Trophoblast cell (in vitro differentiated cells and primary cell): ENCODE data around the gene CCDC184.

ENCODE experiments used
- DNase-seq, 2 donors: peaks; one replicate each; pipeline ENCODE4 v3.0.0-alpha.2; 2016
- H2AFZ ChIP-seq: 2 replicates; pipeline ENCODE4 v1.6.1; 2013; ENCODE audit warnings: low read length, moderate library complexity, mild to moderate bottlenecking; ENCODE audit not compliant: insufficient read depth, poor library complexity
- H2AK5ac ChIP-seq: 2 replicates; pipeline ENCODE4 v1.6.1; 2013; ENCODE audit warnings: mild to moderate bottlenecking, low read length
- H2BK120ac ChIP-seq: 2 replicates; pipeline ENCODE4 v1.6.1; 2013; ENCODE audit warnings: low read length, mild to moderate bottlenecking, moderate library complexity; ENCODE audit not compliant: insufficient read depth, poor library complexity
- H2BK12ac ChIP-seq: 2 replicates; pipeline ENCODE4 v1.6.1; 2013; ENCODE audit warnings: mild to moderate bottlenecking, low read length, moderate library complexity
- H2BK5ac ChIP-seq: 2 replicates; pipeline ENCODE4 v1.6.1; 2013; ENCODE audit warnings: low read length, low read depth, moderate library complexity, mild to moderate bottlenecking; ENCODE audit not compliant: poor library complexity
- H3K14ac ChIP-seq: 2 replicates; pipeline ENCODE4 v1.6.1; 2013; ENCODE audit warnings: mild to moderate bottlenecking, low read length
- H3K18ac ChIP-seq: 2 replicates; pipeline ENCODE4 v1.6.1; 2013; ENCODE audit warnings: mild to moderate bottlenecking, low read length
- H3K23ac ChIP-seq: 2 replicates; pipeline ENCODE4 v1.6.1; 2013; ENCODE audit warnings: low read length
- H3K27ac ChIP-seq: 2 replicates; pipeline ENCODE4 v1.5.1; 2013; ENCODE audit warnings: low read depth, mild to moderate bottlenecking, inconsistent platforms, low read length, moderate library complexity
- H3K27me3 ChIP-seq: 2 replicates; pipeline ENCODE4 v1.6.1; 2013; ENCODE audit warnings: inconsistent platforms, mild to moderate bottlenecking, low read length, moderate library complexity; ENCODE audit not compliant: insufficient read depth
- H3K36me3 ChIP-seq, 2 experiments: 1 replicate in 1 of 2; 2 replicates in 1 of 2; pipeline ENCODE4 v1.6.1; 2013; ENCODE audit warnings: low read length in 2 of 2, mild to moderate bottlenecking in 2 of 2, moderate library complexity in 1 of 2; ENCODE audit not compliant: insufficient read depth in 2 of 2, control insufficient read depth in 1 of 2
- H3K4ac ChIP-seq: 2 replicates; pipeline ENCODE4 v1.6.1; 2013; ENCODE audit warnings: low read depth, mild to moderate bottlenecking, low read length, moderate library complexity
- H3K4me1 ChIP-seq, 2 experiments: 1 replicate in 1 of 2; 2 replicates in 1 of 2; pipeline ENCODE4 v1.6.1; 2013; ENCODE audit warnings: low read length in 2 of 2, mild to moderate bottlenecking in 2 of 2, moderate library complexity in 1 of 2; ENCODE audit not compliant: insufficient read depth in 2 of 2, control insufficient read depth in 1 of 2
- H3K4me2 ChIP-seq: 2 replicates; pipeline ENCODE4 v1.6.1; 2013; ENCODE audit warnings: inconsistent platforms, mild to moderate bottlenecking, low read length, moderate library complexity
- H3K4me3 ChIP-seq: 2 replicates; pipeline ENCODE4 v1.5.1; 2013; ENCODE audit warnings: mild to moderate bottlenecking, low read depth, low read length, inconsistent platforms
- H3K79me1 ChIP-seq: one replicate; pipeline ENCODE4 v1.6.1; 2013; ENCODE audit warnings: low read length
- H3K79me2 ChIP-seq: 2 replicates; pipeline ENCODE4 v1.6.1; 2013; ENCODE audit warnings: low read length, mild to moderate bottlenecking; ENCODE audit not compliant: control insufficient read depth, insufficient read depth, poor library complexity
- H3K9ac ChIP-seq: 2 replicates; pipeline ENCODE4 v1.6.1; 2013; ENCODE audit warnings: mild to moderate bottlenecking, low read length
- H3K9me3 ChIP-seq: 2 replicates; pipeline ENCODE4 v1.6.1; 2013; ENCODE audit warnings: low read depth, mild to moderate bottlenecking, control low read depth, inconsistent platforms, low read length; ENCODE audit not compliant: insufficient read depth
- H4K12ac ChIP-seq: 2 replicates; pipeline ENCODE4 v1.6.1; 2013; ENCODE audit warnings: low read depth, mild to moderate bottlenecking, low read length, moderate library complexity
- H4K8ac ChIP-seq: 2 replicates; pipeline ENCODE4 v1.6.1; 2013; ENCODE audit warnings: low read depth, mild to moderate bottlenecking, low read length, moderate library complexity
- H4K91ac ChIP-seq: one replicate; pipeline ENCODE4 v1.6.1; 2013; ENCODE audit warnings: low read depth, mild to moderate bottlenecking, low read length, moderate library complexity
- WGBS: extraction: QIAGEN DNeasy Blood & Tissue Kit; methylation state at CpG from one replicate; pipeline ENCODE4 v1.1.7; 2013; ENCODE audit warnings: missing lambda C conversion rate; ENCODE audit not compliant: insufficient read length, insufficient coverage; ENCODE audit errors: extremely low coverage; 5-methylcytosine and 5-hydroxymethylcytosine counted together

Gene CCDC184

GRCh38 chr12:48191096-48191495 is 7.7 kb downstream of the CCDC184 start:
- H3K79me1 ChIP-seq: no peaks in the 10 kb centered on the region
- H2AFZ ChIP-seq: no peak overlapping the region
- no peak overlapping the region for H2BK120ac ChIP-seq
- no peak for DNase-seq
- H3K4me2 ChIP-seq: no peak overlapping the region
- H4K8ac ChIP-seq: no peak overlapping the region
- peaks cover 0 to 3% of the 10 kb centered on the region in 2 experiments for H3K4me1 ChIP-seq
- no peak overlapping the region for H3K23ac ChIP-seq
- H3K9me3 ChIP-seq: no peaks in the 10 kb centered on the region
- no peak overlapping the region for H3K18ac ChIP-seq
- H2BK5ac ChIP-seq: no peak overlapping the region
- H3K14ac ChIP-seq: no peak overlapping the region
- H3K9ac ChIP-seq: no peak overlapping the region
- H4K12ac ChIP-seq: no peak overlapping the region
- no peak overlapping the region for H3K4ac ChIP-seq
- no peaks in the 10 kb centered on the region for H3K36me3 ChIP-seq
- H3K27ac ChIP-seq: no peak overlapping the region
- no peaks in the 10 kb centered on the region for H3K79me2 ChIP-seq
- H2BK12ac ChIP-seq: no peak overlapping the region
- H4K91ac ChIP-seq: no peak overlapping the region
- no peaks in the 10 kb centered on the region for H3K27me3 ChIP-seq
- H2AK5ac ChIP-seq: no peak overlapping the region
- no peak overlapping the region for H3K4me3 ChIP-seq

- no peak overlapping the region for H3K4me2 ChIP-seq
- no peak overlapping the region for H4K8ac ChIP-seq
- H3K9me3 ChIP-seq: no peaks in the 10 kb centered on the region
- no peak overlapping the region for H3K4me3 ChIP-seq
- H2BK12ac ChIP-seq: no peak overlapping the region
- H3K36me3 ChIP-seq: no peaks in the 10 kb centered on the region
- WGBS: no CpG with 5 or more reads among the region's 1 CpG
- peaks cover 3% of the 10 kb centered on the region for H3K79me1 ChIP-seq
- no peak overlapping the region for H2AK5ac ChIP-seq
- no peak overlapping the region for H2BK120ac ChIP-seq
- no peak overlapping the region for H2AFZ ChIP-seq
- H2BK5ac ChIP-seq: no peak overlapping the region
- no peak overlapping the region for H3K14ac ChIP-seq
- no peaks in the 10 kb centered on the region for H3K79me2 ChIP-seq
- no peak overlapping the region for H3K4ac ChIP-seq
- H4K91ac ChIP-seq: no peak overlapping the region
- no peaks in the 10 kb centered on the region for H3K27me3 ChIP-seq
- H3K23ac ChIP-seq: no peak overlapping the region
- no peak for DNase-seq
- no peak overlapping the region for H3K9ac ChIP-seq
- no peak overlapping the region for H3K18ac ChIP-seq
- no peak overlapping the region for H3K27ac ChIP-seq
- peaks cover 0 to 3% of the 10 kb centered on the region in 2 experiments for H3K4me1 ChIP-seq
- H4K12ac ChIP-seq: no peak overlapping the region
These were observed 9.4 kb downstream of the CCDC184 start for GRCh38 chr12:48192861-48193260.

- Histone ChIP-seq H3K9ac (no peak overlapping the region), H3K23ac (no peak overlapping the region), H2BK120ac (peak overlapping the region; percentile 28), H3K14ac (no peak overlapping the region), H3K4me3 (no peak overlapping the region), H3K27me3 (no peaks in the 10 kb centered on the region), H2BK5ac (no peak overlapping the region), H3K9me3 (no peaks in the 10 kb centered on the region), H2AK5ac (no peak overlapping the region), H2AFZ (no peak overlapping the region), H4K91ac (no peak overlapping the region), H3K27ac (no peak overlapping the region), H3K4me1 (peaks cover 2 to 3% of the 10 kb centered on the region in 2 experiments), H2BK12ac (no peak overlapping the region), H3K79me2 (peaks cover 3% of the 10 kb centered on the region), H3K36me3 (no peaks in the 10 kb centered on the region), H4K12ac (no peak overlapping the region), H4K8ac (no peak overlapping the region), H3K4ac (no peak overlapping the region), H3K4me2 (no peak overlapping the region), H3K18ac (no peak overlapping the region), H3K79me1 (peaks cover 8% of the 10 kb centered on the region)
- DNase-seq: no peak
- WGBS: no CpG with 5 or more reads among the region's 2 CpGs
These were observed 10.2 kb downstream of the CCDC184 start for GRCh38 chr12:48193623-48194022.

GRCh38 chr12:48194799-48195201 is 11.4 kb downstream of the CCDC184 start:
- peaks cover 10% of the 10 kb centered on the region for H3K79me1 ChIP-seq
- no peak overlapping the region for H3K9ac ChIP-seq
- no peaks in the 10 kb centered on the region for H3K27me3 ChIP-seq
- H3K27ac ChIP-seq: no peak overlapping the region
- no peak overlapping the region for H4K91ac ChIP-seq
- no peak overlapping the region for H3K4me3 ChIP-seq
- H2BK120ac ChIP-seq: no peak overlapping the region
- no peak overlapping the region for H3K23ac ChIP-seq
- peaks cover 3% of the 10 kb centered on the region in 2 experiments for H3K4me1 ChIP-seq
- peak overlapping the region; percentile 7 for H3K4me2 ChIP-seq
- DNase-seq: peak in 1 of 2 donors; percentile 56
- no peak overlapping the region for H3K14ac ChIP-seq
- H3K4ac ChIP-seq: no peak overlapping the region
- peaks cover 3% of the 10 kb centered on the region for H3K79me2 ChIP-seq
- no peak overlapping the region for H3K18ac ChIP-seq
- H4K8ac ChIP-seq: no peak overlapping the region
- no peak overlapping the region for H2AFZ ChIP-seq
- H2BK5ac ChIP-seq: no peak overlapping the region
- H3K36me3 ChIP-seq: no peaks in the 10 kb centered on the region
- no peak overlapping the region for H2AK5ac ChIP-seq
- H2BK12ac ChIP-seq: no peak overlapping the region
- H4K12ac ChIP-seq: no peak overlapping the region
- no peaks in the 10 kb centered on the region for H3K9me3 ChIP-seq
- no CpG with 5 or more reads among the region's 1 CpG for WGBS
